LNCaP clone FGC (cell line): Measurements from ENCODE around the gene HUS1B.

Experiments
- DNase-seq: peaks from one replicate; pipeline ENCODE4 v3.0.0-alpha.2; 2011; ENCODE audit warnings: low read depth
- H3K4me3 ChIP-seq: 2 replicates; pipeline ENCODE4 v1.5.1; 2011; ENCODE audit warnings: mild to moderate bottlenecking, low read depth, low read length, control low read depth
- CTCF ChIP-seq: IDR thresholded peaks from 2 replicates; pipeline ENCODE4 v1.5.1; 2012; ENCODE audit warnings: mild to moderate bottlenecking; ENCODE audit not compliant: control insufficient read depth, insufficient read depth; ENCODE audit errors: extremely low read depth

The HUS1B gene

GRCh38 chr6:611928-612327 is 45.0 kb downstream of the HUS1B start:
- TF ChIP-seq CTCF: no peak
- H3K4me3 ChIP-seq: no peak overlapping the region
- no peak for DNase-seq

GRCh38 chr6:610882-611281 is 46.0 kb downstream of the HUS1B start:
- H3K4me3 ChIP-seq: no peak overlapping the region
- TF ChIP-seq CTCF: no peak
- DNase-seq: no peak

GRCh38 chr6:609905-610304 is 47.0 kb downstream of the HUS1B start:
- no peak for DNase-seq
- no peak overlapping the region for H3K4me3 ChIP-seq
- TF ChIP-seq CTCF: no peak

GRCh38 chr6:606829-607379 is 50.0 kb downstream of the HUS1B start:
- H3K4me3 ChIP-seq: no peak overlapping the region
- no peak for TF ChIP-seq CTCF
- DNase-seq: no peak
